ENCODE results near the gene TRAF5.
A peak's percentile ranks its signal among the peaks of the same experiment; 100 is the strongest.

Gene TRAF5

GRCh38 chr1:211420845-211421454, 94.3 kb downstream of the TRAF5 start:
- Histone ChIP-seq H3K9ac (ENCODE audit: low read length) (no peak overlapping the region), H3K36me3 (replicated peaks; ENCODE audit: insufficient read depth, low read length) (no peaks in the 10 kb centered on the region), H3K4me2 (ENCODE audit: low read depth, low read length) (peak overlapping the region; percentile 6; the same call in 1 of the 2 replicates), H2AFZ (ENCODE audit: low read length) (no peak overlapping the region), H3F3A (ENCODE audit: insufficient read depth, low read length) (peaks cover 11% of the 10 kb centered on the region), H3K9me2 (replicated peaks; ENCODE audit: insufficient read depth, low read length) (no peaks in the 10 kb centered on the region), H3K27me3 (replicated peaks; ENCODE audit: insufficient read depth, low read length) (no peaks in the 10 kb centered on the region), H3K4me1 (ENCODE audit: low read length) (peaks cover 17% of the 10 kb centered on the region), H4K20me1 (ENCODE audit: insufficient read depth, low read length) (no peaks in the 10 kb centered on the region), H3K79me2 (ENCODE audit: low read length) (no peaks in the 10 kb centered on the region), H3K27ac (ENCODE audit: low read length) (no peak overlapping the region; the same call in 1 of the 2 replicates), H3K9me3 (replicated peaks; ENCODE audit: insufficient read depth, low read length) (no peaks in the 10 kb centered on the region), H3K4me3 (ENCODE audit: low read length) (no peak overlapping the region)
- no peak for DNase-seq
- TF ChIP-seq EZH2phosphoT487 (IDR thresholded peaks at IDR 0.05; ENCODE audit: low read length) (no peak), CTCF (IDR thresholded peaks at IDR 0.05; ENCODE audit: low read length) (no peak), EZH2 (optimal IDR thresholded peaks at IDR 0.05; ENCODE audit: low read depth, low read length) (no peak)

GRCh38 chr1:211424018-211424417, 97.4 kb downstream of the TRAF5 start:
- H3K4me1 ChIP-seq (ENCODE audit: low read length), result peaks cover 11% of the 10 kb centered on the region; the same call in 1 of the 2 replicates
- H2AFZ ChIP-seq (ENCODE audit: low read length), result no peak overlapping the region
- no peak overlapping the region for H3K4me3 ChIP-seq (ENCODE audit: low read length)
- H3K27ac ChIP-seq (ENCODE audit: low read length), result no peak overlapping the region
- H3K9ac ChIP-seq (ENCODE audit: low read length), result no peak overlapping the region
- H3K27me3 ChIP-seq (replicated peaks; ENCODE audit: insufficient read depth, low read length), result no peaks in the 10 kb centered on the region
- H3K79me2 ChIP-seq (ENCODE audit: low read length), result no peaks in the 10 kb centered on the region
- no peaks in the 10 kb centered on the region; the same call in 1 of the 2 replicates for H3F3A ChIP-seq (ENCODE audit: insufficient read depth, low read length)
- peak; percentile 24 for DNase-seq
- H3K9me2 ChIP-seq (replicated peaks; ENCODE audit: insufficient read depth, low read length), result no peaks in the 10 kb centered on the region
- TF ChIP-seq EZH2 (optimal IDR thresholded peaks at IDR 0.05; ENCODE audit: low read depth, low read length), result no peak
- no peak for TF ChIP-seq CTCF (IDR thresholded peaks at IDR 0.05; ENCODE audit: low read length)
- no peak for TF ChIP-seq EZH2phosphoT487 (IDR thresholded peaks at IDR 0.05; ENCODE audit: low read length)
- no peaks in the 10 kb centered on the region; the same call in 1 of the 2 replicates for H4K20me1 ChIP-seq (ENCODE audit: insufficient read depth, low read length)
- no peak overlapping the region for H3K4me2 ChIP-seq (ENCODE audit: low read depth, low read length)
- no peaks in the 10 kb centered on the region for H3K9me3 ChIP-seq (replicated peaks; ENCODE audit: insufficient read depth, low read length)
- H3K36me3 ChIP-seq (replicated peaks; ENCODE audit: insufficient read depth, low read length), result no peaks in the 10 kb centered on the region
